Right cardiac atrium (tissue), 5 donors: ENCODE results near the gene ARL3. TPM values are rescaled to one million over a fixed set of nuclear protein-coding genes. Genes with fewer than 3 reads are reported as not detected.

ENCODE experiments used
- ATAC-seq, 2 donors: fragments of 200-7000 bp; cut with Tn5 transposase; one replicate each; pipeline versions ENCODE4 v1.8.0 to v1.9.1; 2020; ENCODE audit warnings: moderate library complexity in 2 of 2, mild to moderate bottlenecking in 1 of 2
- DNase-seq, 3 donors: peaks; one replicate each; pipeline ENCODE4 v3.0.0-alpha.2; 2020
- H3K27ac ChIP-seq: one replicate; pipeline ENCODE4 v1.5.1; 2013; ENCODE audit warnings: mild to moderate bottlenecking, low read length, control low read depth, moderate library complexity
- H3K27me3 ChIP-seq: one replicate; pipeline ENCODE4 v1.6.1; 2013; ENCODE audit not compliant: control insufficient read depth, insufficient read depth
- H3K4me1 ChIP-seq: one replicate; pipeline ENCODE4 v1.6.1; 2013; ENCODE audit warnings: low read length; ENCODE audit not compliant: control insufficient read depth, insufficient read depth
- H3K4me3 ChIP-seq: one replicate; pipeline ENCODE4 v1.5.1; 2013; ENCODE audit warnings: low read length, control low read depth
- H3K9me3 ChIP-seq: one replicate; pipeline ENCODE4 v1.6.1; 2013; ENCODE audit warnings: low read length; ENCODE audit not compliant: control insufficient read depth
- WGBS: extraction: QIAGEN DNeasy Blood & Tissue Kit; methylation state at CpG from one replicate; pipeline ENCODE4 v1.1.7; 2013; 5-methylcytosine and 5-hydroxymethylcytosine counted together
- intact Hi-C, 4 donors: fragments of 100-400 bp; cut with DNase I; formaldehyde crosslinking; loops; one replicate each; pipeline versions ENCODE4 v1.11.0 to v1.14.0; 2022 to 2023
- polyA plus RNA-seq: library from polyadenylated mRNA; stranded (reverse); fragments of 200-250 nt; gene quantifications from one replicate; pipeline ENCODE4 v1.2.3, GENCODE V29; 2013
- total RNA-seq, 4 donors: library from RNA; stranded (reverse); fragmentation: NEBNext Ultra II Directional; extraction: Animal tissue kit (Norgen Biotek cat#: 25700); gene quantifications; one replicate each; pipeline ENCODE4 v1.2.1, GENCODE V29; 2021
- donor health status: healthy with polysubstance abuse.
- donor health status: DM: no; HTN: yes; CAD: no.
- donor health status: DM: no; HTN: no; CAD: no.
- donor health status: DM: no; HTN: yes; CAD: no; lungs with severe emphysema.
- donor health status: DM: yes; HTN: yes; CAD: no.

The ARL3 gene
- total and polyA plus RNA-seq, 5 donors, result 13.0 to 18.3 (median 15.2) TPM

DNA sequence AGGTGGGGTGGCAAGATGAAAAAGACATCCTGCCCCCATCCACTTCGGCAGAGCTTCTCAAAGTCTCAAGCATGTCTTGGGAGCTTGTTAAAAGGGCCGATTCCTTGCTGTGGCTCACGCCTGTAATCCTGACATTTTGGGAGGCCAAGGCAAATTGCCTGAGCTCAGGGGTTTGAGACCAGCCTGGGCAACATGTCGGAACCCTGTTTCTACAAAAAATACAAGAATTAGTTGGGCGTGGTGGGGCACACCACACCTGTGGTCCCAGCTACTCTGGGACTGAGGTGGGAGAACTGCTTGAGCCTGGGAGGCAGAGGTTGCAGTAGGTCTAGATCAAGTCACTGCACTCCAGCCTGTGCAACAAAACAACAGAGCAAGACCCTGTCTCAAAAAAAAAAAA, 55.4 kb downstream of the ARL3 start:
- Histone ChIP-seq H3K4me3 (no peak overlapping the region), H3K27ac (no peak overlapping the region), H3K27me3 (no peaks in the 10 kb centered on the region), H3K4me1 (peaks cover 10% of the 10 kb centered on the region), H3K9me3 (no peaks in the 10 kb centered on the region)
- ATAC-seq, result no peak
- WGBS, result 85% methylated on average over 5 of the region's 5 CpGs
- DNase-seq, result no peak
- intact Hi-C loops, result no loop called here

DNA sequence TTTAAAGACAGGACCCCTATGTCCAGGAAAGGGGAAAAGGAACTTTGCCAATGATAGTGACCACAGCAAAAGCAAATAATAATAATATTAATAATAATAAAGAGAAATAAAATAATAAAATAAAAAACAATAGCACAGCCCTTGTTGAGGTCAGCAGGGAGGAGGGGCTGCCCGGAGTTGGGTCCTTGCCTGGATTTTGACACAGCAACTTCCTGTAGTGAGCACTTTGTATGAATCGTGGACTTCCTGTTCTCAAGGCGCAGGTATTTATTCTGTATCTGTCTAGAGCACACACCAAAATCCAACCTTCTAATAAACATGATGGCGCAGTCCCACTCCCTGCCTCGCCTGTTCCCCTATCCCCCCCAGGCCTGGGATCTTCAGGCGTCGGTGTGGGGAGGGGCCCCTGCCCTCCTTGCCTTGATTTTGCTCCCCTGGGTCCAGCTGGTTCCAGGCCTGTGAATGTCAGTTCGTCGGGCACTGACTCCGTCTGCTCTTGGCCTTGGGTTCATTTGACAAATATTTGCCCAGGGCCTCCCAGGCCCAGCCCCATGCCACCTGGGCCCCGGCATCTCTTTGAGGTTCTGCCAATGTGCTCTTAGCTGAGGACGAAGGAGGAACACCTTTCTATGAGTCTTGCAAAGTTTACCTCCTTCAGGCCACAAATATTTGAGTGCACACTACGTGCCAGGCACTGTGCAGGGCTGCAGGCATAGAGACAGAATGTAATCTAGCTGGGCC, 56.0 kb downstream of the ARL3 start:
- Histone ChIP-seq H3K27ac (peak overlapping the region; percentile 16), H3K27me3 (no peaks in the 10 kb centered on the region), H3K9me3 (no peaks in the 10 kb centered on the region), H3K4me3 (no peak overlapping the region), H3K4me1 (peaks cover 10% of the 10 kb centered on the region)
- 57% methylated on average over 13 of the region's 13 CpGs for WGBS
- intact Hi-C loops, result no loop called here
- DNase-seq (peak in 1 of 3 donors; percentile 81), ATAC-seq (peak in 1 of 2 donors; percentile 42)

DNA sequence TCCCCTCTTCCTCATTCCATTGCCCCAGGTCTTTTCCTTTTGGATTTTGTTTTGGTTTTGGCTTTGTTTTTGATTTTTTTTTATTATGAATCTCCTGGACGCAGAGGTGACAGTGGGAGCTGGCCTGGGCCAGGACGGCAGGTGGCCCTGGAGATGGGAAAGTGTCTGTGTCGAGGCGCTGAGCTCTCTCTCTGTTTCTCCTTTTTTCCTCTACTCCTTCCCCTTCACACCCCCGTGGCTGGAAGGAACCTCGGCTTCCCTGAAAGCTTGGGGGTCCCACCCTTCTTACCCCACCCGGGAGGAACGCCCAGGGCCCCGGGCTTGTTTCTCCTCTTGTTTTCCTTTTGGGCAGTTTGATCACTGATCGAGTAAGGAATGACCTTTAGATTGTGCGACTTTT, 56.7 kb downstream of the ARL3 start:
- no peak overlapping the region for H3K27ac ChIP-seq
- H3K27me3 ChIP-seq, result no peaks in the 10 kb centered on the region
- H3K4me1 ChIP-seq, result peaks cover 10% of the 10 kb centered on the region
- intact Hi-C loops, result no loop called here
- no peak overlapping the region for H3K4me3 ChIP-seq
- H3K9me3 ChIP-seq, result no peaks in the 10 kb centered on the region
- DNase-seq (peak in 1 of 3 donors; percentile 39), ATAC-seq (no peak)
- WGBS, result 57% methylated on average over 11 of the region's 11 CpGs

DNA sequence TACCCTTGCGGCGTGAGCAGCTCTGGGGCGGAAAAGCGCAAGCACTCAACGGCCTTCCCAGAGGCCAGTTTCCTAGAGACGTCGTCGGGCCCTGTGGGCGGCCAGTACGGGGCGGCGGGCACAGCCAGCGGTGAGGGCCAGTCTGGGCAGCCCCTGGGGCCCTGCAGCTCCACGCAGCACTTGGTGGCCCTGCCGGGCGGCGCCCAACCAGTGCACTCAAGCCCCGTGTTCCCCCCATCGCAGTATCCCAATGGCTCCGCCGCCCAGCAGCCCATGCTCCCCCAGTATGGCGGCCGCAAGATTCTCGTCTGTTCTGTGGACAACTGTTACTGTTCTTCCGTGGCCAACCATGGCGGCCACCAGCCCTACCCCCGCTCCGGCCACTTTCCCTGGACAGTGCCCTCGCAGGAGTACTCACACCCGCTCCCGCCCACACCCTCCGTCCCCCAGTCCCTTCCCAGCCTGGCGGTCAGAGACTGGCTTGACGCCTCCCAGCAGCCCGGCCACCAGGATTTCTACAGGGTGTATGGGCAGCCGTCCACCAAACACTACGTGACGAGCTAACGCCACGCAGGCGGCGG, 57.3 kb downstream of the ARL3 start:
- H3K27me3 ChIP-seq, result no peaks in the 10 kb centered on the region
- H3K9me3 ChIP-seq, result no peaks in the 10 kb centered on the region
- WGBS, result 88% methylated on average over 42 of the region's 42 CpGs
- no peak for ATAC-seq
- peaks cover 10% of the 10 kb centered on the region for H3K4me1 ChIP-seq
- intact Hi-C loops, result no loop called here
- no peak overlapping the region for H3K4me3 ChIP-seq
- peak in 1 of 3 donors; percentile 69 for DNase-seq
- H3K27ac ChIP-seq, result no peak overlapping the region

DNA sequence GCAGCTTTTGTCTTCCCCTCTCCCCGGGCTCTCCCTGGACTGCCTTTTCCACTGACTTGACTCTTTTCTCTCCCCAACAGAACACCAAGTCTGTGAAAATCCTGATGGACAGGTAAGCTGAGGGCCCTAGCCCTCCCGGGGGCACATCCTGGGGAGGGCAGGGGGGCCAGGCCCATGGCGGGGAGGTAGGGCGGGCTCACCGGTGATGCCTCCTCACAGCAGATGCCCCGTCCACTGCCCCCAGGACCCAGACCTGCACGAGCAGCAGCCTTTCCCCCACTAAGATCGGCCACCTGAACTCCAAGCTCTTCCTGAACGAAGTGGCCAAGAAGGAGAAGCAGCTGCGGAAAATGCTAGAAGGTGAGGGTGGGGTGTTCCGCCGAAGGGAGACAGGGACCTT, 58.2 kb downstream of the ARL3 start:
- H3K4me1 ChIP-seq, result peaks cover 15% of the 10 kb centered on the region
- no peaks in the 10 kb centered on the region for H3K27me3 ChIP-seq
- H3K27ac ChIP-seq, result no peak overlapping the region
- H3K9me3 ChIP-seq, result no peaks in the 10 kb centered on the region
- 90% methylated on average over 12 of the region's 12 CpGs for WGBS
- intact Hi-C loops, result no loop called here
- H3K4me3 ChIP-seq, result no peak overlapping the region
- DNase-seq (peak in 1 of 3 donors; percentile 46), ATAC-seq (no peak)

DNA sequence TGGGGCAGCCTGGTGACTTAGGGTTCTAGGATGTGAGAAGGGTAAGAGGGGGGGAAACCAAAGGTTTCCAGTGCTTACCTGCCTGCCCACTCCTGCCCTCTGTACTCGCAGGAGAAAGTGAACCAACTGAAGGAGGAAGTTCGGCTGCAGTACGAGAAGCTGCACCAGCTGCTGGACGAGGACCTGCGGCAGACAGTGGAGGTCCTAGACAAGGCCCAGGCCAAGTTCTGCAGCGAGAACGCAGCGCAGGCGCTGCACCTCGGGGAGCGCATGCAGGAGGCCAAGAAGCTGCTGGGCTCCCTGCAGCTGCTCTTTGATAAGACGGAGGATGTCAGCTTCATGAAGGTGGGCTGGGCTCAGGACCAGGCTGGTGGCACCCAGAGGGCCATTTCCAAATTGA, 59.2 kb downstream of the ARL3 start:
- ATAC-seq (no peak), DNase-seq (peak in 2 of 3 donors; percentile 20 to 49)
- intact Hi-C loops, result no loop called here
- Histone ChIP-seq H3K27ac (no peak overlapping the region), H3K9me3 (no peaks in the 10 kb centered on the region), H3K4me3 (no peak overlapping the region), H3K27me3 (no peaks in the 10 kb centered on the region), H3K4me1 (peaks cover 16% of the 10 kb centered on the region)
- WGBS, result 86% methylated on average over 12 of the region's 12 CpGs

DNA sequence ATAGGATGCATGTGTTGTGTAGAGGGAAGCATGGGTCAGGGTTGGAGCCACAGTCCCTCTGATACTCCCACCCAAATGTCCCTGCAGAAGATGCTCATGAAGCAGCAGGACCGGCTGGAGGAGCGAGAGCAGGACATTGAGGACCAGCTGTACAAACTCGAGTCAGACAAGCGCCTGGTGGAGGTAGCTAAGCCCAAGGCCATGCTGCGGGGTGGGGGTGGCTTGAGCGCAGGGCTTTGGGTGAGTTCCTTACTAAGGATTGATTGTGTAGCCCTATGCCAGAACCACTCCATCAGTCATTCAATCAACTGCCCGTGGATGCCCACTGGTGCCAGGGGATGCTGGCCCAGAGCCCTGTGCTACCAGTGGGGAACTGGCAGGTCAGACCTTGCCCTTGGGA, 59.6 kb downstream of the ARL3 start:
- DNase-seq (peak; percentile 11 to 31 (median 13)), ATAC-seq (no peak)
- peaks cover 18% of the 10 kb centered on the region for H3K4me1 ChIP-seq
- H3K27ac ChIP-seq, result no peak overlapping the region
- intact Hi-C loops, result no loop called here
- no peaks in the 10 kb centered on the region for H3K9me3 ChIP-seq
- H3K4me3 ChIP-seq, result no peak overlapping the region
- 72% methylated on average over 7 of the region's 7 CpGs for WGBS
- H3K27me3 ChIP-seq, result no peaks in the 10 kb centered on the region

DNA sequence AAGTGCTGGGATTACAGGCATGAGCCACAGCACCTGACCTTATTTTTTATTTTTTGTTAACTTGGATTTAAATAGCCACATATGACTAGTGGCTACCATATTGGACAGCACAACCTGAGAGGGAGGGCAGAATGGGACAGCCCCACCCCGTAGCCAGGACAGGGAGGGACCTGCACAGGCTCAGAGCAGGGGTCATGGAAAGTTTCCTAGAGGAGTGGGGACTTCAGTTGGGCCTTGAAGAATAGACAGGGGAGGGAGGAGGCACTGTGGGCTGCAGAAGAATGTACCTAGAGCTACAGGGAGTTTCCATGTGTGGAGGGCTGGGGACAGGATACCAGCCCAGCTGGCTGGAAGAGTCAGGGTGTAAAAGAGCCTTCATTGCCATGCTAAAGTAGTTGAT, 61.1 kb downstream of the ARL3 start:
- Histone ChIP-seq H3K4me3 (no peak overlapping the region), H3K27ac (no peak overlapping the region), H3K27me3 (no peaks in the 10 kb centered on the region), H3K9me3 (no peaks in the 10 kb centered on the region), H3K4me1 (peaks cover 32% of the 10 kb centered on the region)
- peak; percentile 8 to 14 (median 11) for DNase-seq
- intact Hi-C loops, result no loop called here
- WGBS, result 88% methylated on average over 1 of the region's 1 CpG
- peak in 1 of 2 donors; percentile 27 for ATAC-seq

DNA sequence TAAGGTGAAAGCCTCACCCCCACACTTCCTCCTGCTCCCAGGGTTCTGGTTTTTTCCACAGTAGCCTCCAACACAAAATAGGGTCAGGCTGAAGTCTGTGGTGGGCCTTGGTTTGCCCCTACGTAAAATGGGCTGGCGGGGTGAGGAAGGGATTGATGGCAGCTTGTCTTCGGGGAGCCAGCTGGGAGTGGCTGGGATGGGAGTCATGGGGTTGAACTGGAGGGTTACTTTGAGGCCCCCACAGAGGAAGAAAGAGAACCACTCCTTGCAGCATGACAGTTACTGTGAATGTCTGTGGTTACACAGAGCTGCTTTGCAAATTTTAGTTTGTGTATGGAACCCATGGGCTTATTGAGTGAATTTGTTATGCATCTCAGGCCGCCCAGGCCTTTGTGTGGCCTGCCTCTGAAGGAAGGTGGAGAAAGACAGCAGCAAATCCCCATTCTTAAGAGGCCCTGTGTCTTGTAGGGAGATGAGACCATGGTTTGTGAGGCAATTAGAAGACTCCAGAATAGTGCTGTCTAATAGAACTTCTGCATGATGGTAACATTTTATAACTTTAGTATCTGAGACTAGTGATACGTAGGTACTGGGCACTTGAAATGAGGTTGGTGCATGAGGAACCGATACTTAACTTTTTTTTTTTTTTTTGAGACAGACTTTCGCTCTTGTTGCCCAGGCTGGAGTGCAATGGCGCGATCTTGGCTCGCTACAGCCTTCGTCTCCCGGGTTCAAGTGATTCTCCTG, 61.9 kb downstream of the ARL3 start:
- no peak overlapping the region for H3K27ac ChIP-seq
- H3K4me1 ChIP-seq, result peaks cover 39% of the 10 kb centered on the region
- H3K4me3 ChIP-seq, result no peak overlapping the region
- DNase-seq (peak; percentile 5 to 33 (median 26)), ATAC-seq (no peak)
- no peaks in the 10 kb centered on the region for H3K9me3 ChIP-seq
- H3K27me3 ChIP-seq, result no peaks in the 10 kb centered on the region
- 77% methylated on average over 12 of the region's 12 CpGs for WGBS
- intact Hi-C loops, result no loop called here

DNA sequence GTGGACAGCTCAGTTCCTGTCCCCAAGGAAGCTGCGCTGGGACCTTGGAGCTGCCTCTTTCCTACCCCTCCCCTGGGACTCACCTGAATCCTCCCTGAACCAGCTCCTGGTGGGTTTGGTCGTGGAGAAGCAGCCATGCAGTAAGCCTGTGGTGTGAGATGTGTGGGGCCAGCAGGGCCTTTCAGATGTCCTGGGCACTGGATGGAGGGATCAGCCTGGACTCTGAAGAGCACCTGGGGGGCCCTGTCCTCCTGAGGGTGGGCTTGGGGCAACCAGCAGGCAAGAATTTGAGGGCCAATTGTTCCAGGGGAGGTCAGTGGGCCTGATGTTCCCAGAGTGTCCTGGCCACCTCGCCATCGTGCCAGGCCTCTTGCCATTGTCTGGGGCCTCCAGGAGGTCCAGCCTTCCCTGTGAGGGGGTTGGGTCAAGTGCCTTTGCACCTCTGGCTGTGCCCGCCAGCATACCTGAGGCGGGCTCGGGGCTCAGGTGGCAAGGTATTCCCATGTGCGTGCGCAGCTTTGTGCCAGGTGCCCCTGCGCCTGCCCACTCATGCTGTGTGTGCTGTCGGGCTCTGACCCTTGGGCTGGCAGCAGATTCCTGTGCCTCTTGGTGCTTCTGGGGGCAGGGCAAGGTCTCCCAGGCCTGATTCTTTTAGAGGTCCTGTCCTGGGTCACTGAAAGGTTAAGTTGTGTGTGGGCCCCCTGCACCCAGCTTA, 62.6 kb downstream of the ARL3 start:
- WGBS, result 74% methylated on average over 11 of the region's 11 CpGs
- no peak for ATAC-seq
- intact Hi-C loops, result no loop called here

More for the DNA sequence above, 62.6 kb downstream of the ARL3 start:
- no peaks in the 10 kb centered on the region for H3K27me3 ChIP-seq
- DNase-seq, result peak in 2 of 3 donors; percentile 26 to 55
- no peak overlapping the region for H3K27ac ChIP-seq
- peaks cover 40% of the 10 kb centered on the region for H3K4me1 ChIP-seq
- no peaks in the 10 kb centered on the region for H3K9me3 ChIP-seq
- H3K4me3 ChIP-seq, result no peak overlapping the region
